ENCODE measurements around the gene CLEC16A.
"Not testable (repeated sequence)": the region's sequence is repeated elsewhere in the genome, so short reads cannot be mapped to it uniquely, and the experiment has no call there.

Gene CLEC16A

GRCh38 chr16:10938796-10939648 is 5.3 kb upstream of the CLEC16A start:
- no peak for DNase-seq (ENCODE audit: low read depth in 2 of 3, low spot score in 2 of 3)

GRCh38 chr16:10939649-10940234 is 4.6 kb upstream of the CLEC16A start:
- DNase-seq (ENCODE audit: low read depth in 2 of 3, low spot score in 2 of 3) = no peak

- no peak for DNase-seq (ENCODE audit: low read depth in 2 of 3, low spot score in 2 of 3)
These were observed 3.8 kb upstream of the CLEC16A start for GRCh38 chr16:10940501-10941079.

- DNase-seq (ENCODE audit: low read depth in 2 of 3, low spot score in 2 of 3) = no peak
These were observed 3.0 kb upstream of the CLEC16A start for GRCh38 chr16:10941127-10941933.

GRCh38 chr16:10941935-10942351 is 2.4 kb upstream of the CLEC16A start:
- DNase-seq (ENCODE audit: low read depth in 2 of 3, low spot score in 2 of 3) = not testable (repeated sequence)

- peak; percentile 78 to 93 (median 89) for DNase-seq (ENCODE audit: low read depth in 2 of 3, low spot score in 2 of 3)
These were observed 1.9 kb upstream of the CLEC16A start, which contains the start of gene DEXI for GRCh38 chr16:10942352-10943063. DEXI (minus strand) TSS chr16:10942468; CDS start chr16:10942005, 463 bp downstream.

- DNase-seq (ENCODE audit: low read depth in 2 of 3, low spot score in 2 of 3) = no peak
These were observed 1.4 kb upstream of the CLEC16A start for GRCh38 chr16:10943064-10943353.

GRCh38 chr16:10945065-10945787 is 862 bp downstream of the CLEC16A start:
- DNase-seq (ENCODE audit: low read depth in 2 of 3, low spot score in 2 of 3) = no peak

GRCh38 chr16:10946308-10946707 is 1.9 kb downstream of the CLEC16A start:
- no peak for DNase-seq (ENCODE audit: low read depth in 2 of 3, low spot score in 2 of 3)

- no peak for DNase-seq (ENCODE audit: low read depth in 2 of 3, low spot score in 2 of 3)
These were observed 2.9 kb downstream of the CLEC16A start for GRCh38 chr16:10947211-10947787.

GRCh38 chr16:10949424-10949970 is 5.1 kb downstream of the CLEC16A start:
- no peak for DNase-seq (ENCODE audit: low read depth in 2 of 3, low spot score in 2 of 3)

GRCh38 chr16:10950393-10950792 is 6.0 kb downstream of the CLEC16A start:
- no peak for DNase-seq (ENCODE audit: low read depth in 2 of 3, low spot score in 2 of 3)

GRCh38 chr16:10951026-10951425 is 6.7 kb downstream of the CLEC16A start:
- DNase-seq (ENCODE audit: low read depth in 2 of 3, low spot score in 2 of 3) = no peak

- no peak for DNase-seq (ENCODE audit: low read depth in 2 of 3, low spot score in 2 of 3)
These were observed 10.5 kb downstream of the CLEC16A start for GRCh38 chr16:10954903-10955302.

GRCh38 chr16:10957771-10958482 is 13.6 kb downstream of the CLEC16A start:
- DNase-seq (ENCODE audit: low read depth in 2 of 3, low spot score in 2 of 3) = no peak

GRCh38 chr16:10959161-10959560 is 14.8 kb downstream of the CLEC16A start:
- DNase-seq (ENCODE audit: low read depth in 2 of 3, low spot score in 2 of 3) = no peak

GRCh38 chr16:10961231-10961630 is 16.9 kb downstream of the CLEC16A start:
- no peak for DNase-seq (ENCODE audit: low read depth in 2 of 3, low spot score in 2 of 3)

GRCh38 chr16:10964039-10964890 is 19.9 kb downstream of the CLEC16A start:
- peak; percentile 60 to 72 (median 68) for DNase-seq (ENCODE audit: low read depth in 2 of 3, low spot score in 2 of 3)
